ENCODE data around the gene MARS1.
A peak's percentile ranks its signal among the peaks of the same experiment; 100 is the strongest.

MARS1 gene

DNA sequence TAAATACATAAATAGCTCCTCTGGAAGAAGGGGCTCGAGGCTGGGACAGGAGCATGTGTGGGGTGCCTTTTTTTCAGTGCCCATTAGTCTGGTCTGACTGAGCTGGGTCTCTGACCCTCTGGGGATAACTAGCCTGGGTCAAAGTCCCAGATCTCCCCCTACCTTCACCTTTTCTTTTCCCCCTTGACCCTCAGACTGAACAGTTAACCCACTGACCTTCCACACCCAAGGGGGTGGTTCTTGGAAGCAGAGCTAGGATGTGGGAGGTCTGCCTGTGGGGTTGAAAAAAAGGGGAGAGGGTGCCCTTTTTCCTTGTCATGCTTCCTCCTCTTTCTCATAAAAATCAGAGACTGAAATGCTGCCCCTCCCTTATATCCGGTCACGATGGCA lies 29.2 kb upstream of the MARS1 start:
- no peak for DNase-seq (ENCODE audit: low read depth)

DNA sequence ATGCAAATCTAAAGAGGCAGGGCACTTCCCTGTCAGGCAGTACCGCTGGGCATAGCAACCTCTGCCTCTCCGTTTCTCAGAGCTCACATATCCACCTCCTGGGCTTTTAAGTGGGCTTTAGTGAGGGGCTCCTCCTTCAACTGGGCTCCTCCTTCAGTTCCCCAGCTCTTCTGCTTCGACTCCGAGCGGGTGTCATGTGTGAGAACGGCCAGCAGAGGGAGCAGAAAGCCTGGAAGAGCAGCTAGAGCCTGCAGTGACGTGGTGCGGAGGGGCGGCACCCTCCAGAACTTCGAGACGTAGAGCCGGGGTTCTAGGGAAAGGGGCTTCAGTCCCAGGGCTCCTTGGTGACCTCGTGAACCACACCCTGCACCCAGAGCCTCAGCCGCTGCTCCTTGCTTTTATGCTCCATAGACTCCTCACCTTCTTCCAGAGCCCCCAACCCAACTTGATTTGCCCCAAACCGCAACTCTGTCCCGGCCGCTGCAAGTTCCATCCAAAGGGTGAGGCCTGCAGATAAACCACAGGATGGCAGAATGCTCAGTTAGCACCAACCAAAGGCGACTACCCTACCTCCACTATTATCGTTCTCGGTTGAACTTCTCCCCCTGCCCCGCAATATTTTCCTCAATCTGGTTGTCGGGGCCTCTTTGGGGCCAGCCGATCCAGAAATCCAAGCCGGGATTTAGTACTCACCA lies 28.7 kb upstream of the MARS1 start:
- DNase-seq (ENCODE audit: low read depth) = peak; percentile 91

DNA sequence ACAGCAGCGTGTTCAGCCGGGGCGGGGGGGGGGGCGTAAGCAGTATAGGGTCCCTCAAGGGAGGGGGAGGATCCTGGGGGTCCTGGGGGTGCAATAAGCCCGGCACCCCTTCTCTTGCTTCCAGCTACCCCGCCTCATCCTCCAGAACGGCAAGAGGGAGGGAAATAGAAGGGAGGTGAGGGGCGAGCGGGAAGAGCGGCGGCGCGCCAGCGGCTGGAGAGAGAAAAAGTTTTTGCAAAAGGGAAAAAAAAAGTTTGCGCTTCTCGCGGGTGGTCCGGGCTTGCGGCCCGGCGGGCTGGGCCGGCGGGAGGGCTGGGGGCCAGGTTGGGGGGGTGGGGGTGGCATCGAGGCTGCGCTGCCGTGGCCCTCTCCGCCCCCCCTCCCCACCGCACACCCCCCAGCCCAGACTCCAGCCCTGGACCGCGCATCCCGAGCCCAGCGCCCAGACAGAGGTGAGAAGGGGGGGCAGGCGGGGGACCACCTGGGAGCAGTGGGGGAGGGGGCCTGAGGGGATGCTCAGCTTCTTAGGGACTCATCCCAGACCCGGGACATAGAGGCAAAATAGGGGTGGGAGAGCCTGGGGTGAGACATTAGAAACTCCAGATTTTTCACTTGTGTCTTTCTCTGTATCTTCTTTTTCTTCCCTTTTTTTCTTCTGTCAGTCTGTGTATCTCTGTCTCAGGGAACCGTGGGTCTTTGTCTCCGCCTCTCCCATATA lies 28.0 kb upstream of the MARS1 start, which contains the start of gene GLI1:
TSS of gene GLI1 (plus strand) at position 36 of the 718 bp plus-strand sequence. CDS start 3,907 bp downstream, outside the sequence.
- no peak for DNase-seq (ENCODE audit: low read depth)

DNA sequence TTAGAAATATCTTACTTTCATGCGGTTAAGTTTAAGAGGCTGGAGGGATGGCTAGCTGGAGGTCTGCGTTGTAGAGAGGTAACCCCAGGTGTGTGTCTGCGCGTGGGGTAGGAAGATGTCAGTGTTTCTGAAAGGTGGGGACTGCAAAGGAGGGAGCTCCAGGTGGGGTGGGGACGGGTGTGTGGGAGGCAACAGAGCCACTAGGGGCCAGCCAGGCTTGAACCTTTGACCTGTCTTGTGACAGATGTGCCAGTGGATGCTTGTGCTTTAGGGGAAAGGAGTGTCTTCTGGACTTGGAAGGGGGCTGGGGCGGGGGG lies 27.4 kb upstream of the MARS1 start:
- DNase-seq (ENCODE audit: low read depth) = no peak

DNA sequence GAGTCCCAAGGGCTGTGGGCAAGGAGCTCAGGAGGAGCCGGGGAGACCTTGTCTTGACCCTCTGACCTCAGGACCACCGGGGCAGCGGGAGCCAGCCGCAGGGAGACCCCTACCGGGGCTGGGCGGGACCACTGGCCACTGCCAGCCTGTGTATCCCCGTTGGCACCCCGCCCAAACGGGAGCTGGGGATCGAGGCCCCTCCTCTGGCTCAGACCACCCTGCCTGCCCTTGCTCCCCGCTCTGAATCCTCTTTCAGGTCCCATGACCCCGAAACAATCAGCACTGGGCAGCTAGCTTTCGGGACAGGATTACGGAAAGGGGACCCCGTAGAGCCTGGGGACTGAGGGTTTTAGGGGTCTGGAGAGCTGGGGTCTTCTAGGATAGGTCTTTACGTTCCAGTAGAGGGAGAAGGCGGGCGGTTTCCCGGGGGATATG lies 27.0 kb upstream of the MARS1 start:
- DNase-seq (ENCODE audit: low read depth) = no peak

DNA sequence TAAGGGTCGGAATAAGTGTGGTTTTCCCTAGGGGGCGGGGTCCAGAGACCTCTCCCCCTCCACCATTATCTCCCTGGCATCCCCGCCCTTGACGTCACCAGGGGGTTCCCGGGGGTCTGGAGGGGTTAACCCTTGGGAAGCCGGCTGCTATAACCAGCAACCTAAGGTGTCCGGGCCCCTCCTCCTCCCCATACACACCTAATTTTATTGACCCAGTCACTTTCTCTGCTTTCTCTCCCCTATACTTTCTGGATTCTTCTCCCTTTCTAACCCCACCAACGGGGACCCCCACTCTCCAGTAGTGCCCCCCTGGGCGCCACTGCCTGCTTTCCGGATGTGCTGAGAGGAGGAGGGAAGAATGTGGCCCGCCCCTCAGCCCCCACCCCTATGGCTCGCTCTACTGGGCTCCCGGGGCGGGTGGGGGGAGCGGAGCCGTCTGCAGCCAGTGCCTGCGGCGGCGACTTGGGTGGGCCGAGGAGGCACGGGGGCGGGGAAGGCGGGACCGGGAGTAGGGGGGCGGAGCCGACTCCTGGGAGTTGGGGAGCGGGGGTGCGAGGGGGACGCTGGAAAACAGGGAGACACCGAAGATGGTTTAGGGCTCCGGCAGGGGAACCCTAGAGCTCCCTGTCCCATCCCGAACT lies 26.5 kb upstream of the MARS1 start:
- DNase-seq (ENCODE audit: low read depth) = peak; percentile 18

DNA sequence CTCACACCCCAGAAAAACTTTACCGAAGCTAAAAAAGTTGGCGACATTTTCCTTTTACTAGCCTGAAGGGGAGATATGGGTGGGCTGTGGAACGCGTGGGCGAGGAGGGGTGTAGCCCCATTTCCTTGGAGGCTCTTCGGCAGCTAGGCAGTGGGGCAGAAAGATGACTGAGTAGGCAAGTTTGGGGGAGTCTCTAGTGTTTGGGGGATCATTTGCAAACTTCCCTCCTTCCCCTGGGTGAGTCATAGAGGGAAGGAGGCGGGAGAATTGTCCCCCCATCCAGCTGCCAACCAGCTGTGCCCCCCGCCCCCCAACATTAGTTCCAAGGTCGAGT lies 26.0 kb upstream of the MARS1 start:
- no peak for DNase-seq (ENCODE audit: low read depth)

DNA sequence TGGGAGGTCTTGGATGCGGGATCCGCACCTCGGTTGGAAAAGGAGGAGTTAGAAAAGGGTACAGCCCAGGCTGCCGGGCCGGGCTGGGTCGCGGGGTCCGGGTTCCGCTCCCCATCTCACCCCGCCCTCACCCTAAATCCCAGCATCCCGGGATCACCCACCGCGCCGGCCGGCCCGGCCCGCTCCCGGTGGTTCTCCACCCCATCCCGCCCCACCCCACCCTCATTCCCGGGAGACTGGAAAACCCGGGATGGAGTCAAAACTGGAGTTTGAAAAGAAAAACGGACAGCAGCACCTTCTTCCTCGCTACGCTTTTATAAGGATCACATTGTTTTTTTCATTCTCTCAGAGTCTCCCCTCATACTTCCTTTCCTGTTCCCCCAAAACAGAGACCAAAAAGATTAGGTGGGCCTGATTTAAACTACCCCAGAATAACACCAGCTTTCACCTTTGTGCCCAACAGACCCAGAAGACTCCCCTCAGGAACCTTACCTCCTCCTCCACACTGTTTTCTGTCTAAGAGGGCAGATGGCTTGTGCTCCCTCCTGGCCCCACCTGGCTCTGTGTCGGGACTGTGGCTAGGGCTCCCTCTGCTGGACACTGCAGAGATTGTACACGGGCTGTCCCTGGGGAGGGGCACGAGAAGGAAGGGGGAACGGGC lies 25.5 kb upstream of the MARS1 start:
- peak; percentile 85 for DNase-seq (ENCODE audit: low read depth)

DNA sequence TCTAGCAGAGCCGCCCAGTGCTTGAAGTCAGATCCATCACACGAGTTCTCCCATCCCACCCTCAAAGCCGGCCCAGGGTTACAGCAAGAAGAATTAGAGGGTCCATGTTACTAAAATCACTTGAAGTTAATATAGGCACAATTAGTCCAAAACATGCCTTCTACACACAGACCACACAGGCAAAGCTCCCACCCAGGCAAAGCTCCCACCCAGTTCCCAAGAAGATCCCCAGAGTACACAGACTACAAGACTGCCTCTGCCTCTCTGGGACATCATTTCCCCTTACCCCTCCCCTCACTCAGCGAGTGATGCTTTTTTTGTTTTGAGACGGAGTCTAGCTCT lies 25.0 kb upstream of the MARS1 start:
- no peak for DNase-seq (ENCODE audit: low read depth)

DNA sequence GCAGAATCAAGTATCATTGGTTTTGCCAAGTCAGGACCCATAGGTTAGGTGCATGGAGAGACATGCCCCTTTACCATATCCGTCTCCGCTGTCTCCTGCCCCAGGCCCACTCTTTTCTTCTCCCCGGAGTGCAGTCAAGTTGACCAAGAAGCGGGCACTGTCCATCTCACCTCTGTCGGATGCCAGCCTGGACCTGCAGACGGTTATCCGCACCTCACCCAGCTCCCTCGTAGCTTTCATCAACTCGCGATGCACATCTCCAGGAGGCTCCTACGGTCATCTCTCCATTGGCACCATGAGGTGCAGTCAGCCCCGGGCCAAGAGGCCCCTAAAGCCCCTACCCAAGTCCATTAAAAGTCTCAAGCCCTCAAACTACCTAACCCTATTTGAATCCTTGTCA lies 23.3 kb upstream of the MARS1 start:
- DNase-seq (ENCODE audit: low read depth) = no peak

DNA sequence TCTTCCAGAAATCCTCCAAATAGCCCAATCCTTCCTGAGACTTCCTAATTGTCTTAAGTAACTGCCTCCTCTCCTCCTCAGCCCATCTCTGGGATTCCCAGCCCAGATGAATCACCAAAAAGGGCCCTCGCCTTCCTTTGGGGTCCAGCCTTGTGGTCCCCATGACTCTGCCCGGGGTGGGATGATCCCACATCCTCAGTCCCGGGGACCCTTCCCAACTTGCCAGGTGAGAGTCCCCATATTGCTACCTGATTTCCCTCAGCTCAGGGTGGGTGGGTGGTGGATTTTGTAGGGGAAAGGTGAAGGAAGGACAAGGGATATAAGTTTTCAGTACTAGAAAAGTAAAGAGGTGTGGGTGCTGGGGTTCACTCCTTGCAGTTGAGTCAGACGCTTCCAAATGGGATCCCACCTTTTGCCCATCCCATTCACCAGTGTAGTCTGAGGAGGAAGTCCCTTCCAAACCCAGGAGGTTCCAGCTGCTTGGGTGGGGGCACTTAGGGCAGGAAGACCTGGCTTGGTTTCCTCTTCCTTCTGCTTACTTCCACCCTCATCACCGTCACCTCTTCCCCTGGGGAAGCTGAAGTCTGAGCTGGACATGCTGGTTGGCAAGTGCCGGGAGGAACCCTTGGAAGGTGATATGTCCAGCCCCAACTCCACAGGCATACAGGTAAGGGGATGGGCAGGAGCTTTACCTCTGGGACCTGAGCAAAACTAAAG lies 22.7 kb upstream of the MARS1 start:
- no peak for DNase-seq (ENCODE audit: low read depth)

DNA sequence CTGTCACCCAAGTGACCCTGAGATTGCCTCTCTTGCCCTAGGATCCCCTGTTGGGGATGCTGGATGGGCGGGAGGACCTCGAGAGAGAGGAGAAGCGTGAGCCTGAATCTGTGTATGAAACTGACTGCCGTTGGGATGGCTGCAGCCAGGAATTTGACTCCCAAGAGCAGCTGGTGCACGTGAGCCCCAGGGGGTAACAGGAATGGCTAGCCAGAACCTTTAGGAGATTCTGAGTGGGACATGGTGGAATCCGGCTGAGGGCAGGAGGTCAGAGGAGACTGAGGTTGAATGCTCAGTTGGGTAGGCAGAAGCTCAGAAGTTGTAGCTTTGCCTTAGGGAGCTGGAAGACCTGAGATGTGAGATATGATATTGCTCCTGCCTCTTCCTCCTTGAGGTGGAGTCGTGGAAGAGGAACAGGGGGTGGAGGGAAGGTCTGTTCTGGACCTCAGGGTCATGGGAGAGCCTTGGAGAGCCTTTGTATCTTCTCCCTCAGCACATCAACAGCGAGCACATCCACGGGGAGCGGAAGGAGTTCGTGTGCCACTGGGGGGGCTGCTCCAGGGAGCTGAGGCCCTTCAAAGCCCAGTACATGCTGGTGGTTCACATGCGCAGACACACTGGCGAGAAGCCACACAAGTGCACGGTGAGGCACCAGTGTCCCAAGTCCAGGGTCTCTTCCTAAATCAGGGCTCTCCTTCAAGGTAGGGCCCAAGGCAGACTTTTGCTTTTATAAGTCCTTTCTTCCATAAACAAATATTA lies 21.9 kb upstream of the MARS1 start:
- no peak for DNase-seq (ENCODE audit: low read depth)

DNA sequence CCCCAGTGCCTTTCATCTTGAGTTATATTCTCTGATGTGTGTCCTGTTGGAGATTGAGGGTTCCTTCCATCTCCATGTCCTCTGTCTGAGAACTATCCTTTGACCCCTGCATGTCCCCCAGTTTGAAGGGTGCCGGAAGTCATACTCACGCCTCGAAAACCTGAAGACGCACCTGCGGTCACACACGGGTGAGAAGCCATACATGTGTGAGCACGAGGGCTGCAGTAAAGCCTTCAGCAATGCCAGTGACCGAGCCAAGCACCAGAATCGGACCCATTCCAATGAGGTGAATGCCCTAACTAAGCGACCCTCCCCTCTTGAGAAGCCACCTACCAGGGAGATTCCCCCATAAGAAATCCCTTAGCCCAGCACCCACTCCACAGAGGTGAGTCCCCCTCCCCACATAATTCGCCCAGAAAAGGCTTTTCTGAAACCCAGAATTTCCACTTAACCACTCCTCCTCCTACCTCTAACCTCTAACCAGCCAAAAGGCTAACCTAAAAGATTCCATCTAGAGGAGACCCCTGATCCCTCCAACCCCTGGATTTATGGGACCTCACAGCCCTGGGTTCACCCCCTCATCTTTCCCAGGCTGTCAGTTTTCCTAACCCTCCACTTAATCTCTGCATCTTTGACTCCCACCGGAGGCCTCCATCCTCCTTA lies 20.5 kb upstream of the MARS1 start:
- no peak for DNase-seq (ENCODE audit: low read depth)

DNA sequence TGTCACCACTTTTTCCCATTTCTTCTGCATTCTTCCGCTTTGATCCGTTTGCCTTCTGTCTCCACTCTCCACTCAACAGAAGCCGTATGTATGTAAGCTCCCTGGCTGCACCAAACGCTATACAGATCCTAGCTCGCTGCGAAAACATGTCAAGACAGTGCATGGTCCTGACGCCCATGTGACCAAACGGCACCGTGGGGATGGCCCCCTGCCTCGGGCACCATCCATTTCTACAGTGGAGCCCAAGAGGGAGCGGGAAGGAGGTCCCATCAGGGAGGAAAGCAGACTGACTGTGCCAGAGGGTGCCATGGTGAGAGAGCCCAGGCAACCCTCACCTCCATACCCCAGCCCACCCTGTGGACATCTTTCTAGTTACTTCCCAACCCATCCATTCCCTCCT lies 20.0 kb upstream of the MARS1 start:
- DNase-seq (ENCODE audit: low read depth) = no peak

DNA sequence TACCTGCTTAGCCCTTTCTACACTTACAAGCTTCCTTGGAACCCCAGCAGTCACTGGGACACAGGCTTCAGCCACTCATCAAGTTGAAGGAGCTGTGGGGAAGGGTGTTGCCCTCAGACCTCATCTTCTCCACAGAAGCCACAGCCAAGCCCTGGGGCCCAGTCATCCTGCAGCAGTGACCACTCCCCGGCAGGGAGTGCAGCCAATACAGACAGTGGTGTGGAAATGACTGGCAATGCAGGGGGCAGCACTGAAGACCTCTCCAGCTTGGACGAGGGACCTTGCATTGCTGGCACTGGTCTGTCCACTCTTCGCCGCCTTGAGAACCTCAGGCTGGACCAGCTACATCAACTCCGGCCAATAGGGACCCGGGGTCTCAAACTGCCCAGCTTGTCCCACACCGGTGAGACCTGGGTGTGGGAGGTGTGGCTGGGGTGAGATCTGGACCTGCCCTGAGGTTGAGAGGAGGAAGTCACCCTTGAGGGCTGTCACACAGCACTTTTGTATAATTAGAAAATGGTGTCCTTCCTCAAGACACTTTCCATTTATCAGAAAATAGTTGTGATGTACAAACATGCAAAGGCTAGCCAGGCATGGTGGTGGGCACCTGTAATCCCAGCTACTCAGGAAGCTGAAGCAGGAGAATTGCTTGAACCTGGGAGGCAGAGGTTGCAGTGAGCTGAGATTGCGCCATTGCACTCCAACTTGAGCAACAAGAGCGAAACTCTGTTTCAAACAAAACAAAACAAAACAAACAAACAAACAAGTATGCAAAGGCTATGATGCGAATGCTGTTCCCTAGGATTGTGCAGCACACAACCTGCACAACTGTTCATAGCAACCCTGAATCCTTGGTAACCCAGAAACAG lies 18.3 kb upstream of the MARS1 start:
- DNase-seq (ENCODE audit: low read depth) = no peak

DNA sequence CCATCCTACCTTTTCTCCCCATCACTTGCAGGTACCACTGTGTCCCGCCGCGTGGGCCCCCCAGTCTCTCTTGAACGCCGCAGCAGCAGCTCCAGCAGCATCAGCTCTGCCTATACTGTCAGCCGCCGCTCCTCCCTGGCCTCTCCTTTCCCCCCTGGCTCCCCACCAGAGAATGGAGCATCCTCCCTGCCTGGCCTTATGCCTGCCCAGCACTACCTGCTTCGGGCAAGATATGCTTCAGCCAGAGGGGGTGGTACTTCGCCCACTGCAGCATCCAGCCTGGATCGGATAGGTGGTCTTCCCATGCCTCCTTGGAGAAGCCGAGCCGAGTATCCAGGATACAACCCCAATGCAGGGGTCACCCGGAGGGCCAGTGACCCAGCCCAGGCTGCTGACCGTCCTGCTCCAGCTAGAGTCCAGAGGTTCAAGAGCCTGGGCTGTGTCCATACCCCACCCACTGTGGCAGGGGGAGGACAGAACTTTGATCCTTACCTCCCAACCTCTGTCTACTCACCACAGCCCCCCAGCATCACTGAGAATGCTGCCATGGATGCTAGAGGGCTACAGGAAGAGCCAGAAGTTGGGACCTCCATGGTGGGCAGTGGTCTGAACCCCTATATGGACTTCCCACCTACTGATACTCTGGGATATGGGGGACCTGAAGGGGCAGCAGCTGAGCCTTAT lies 17.4 kb upstream of the MARS1 start:
- DNase-seq (ENCODE audit: low read depth) = no peak

DNA sequence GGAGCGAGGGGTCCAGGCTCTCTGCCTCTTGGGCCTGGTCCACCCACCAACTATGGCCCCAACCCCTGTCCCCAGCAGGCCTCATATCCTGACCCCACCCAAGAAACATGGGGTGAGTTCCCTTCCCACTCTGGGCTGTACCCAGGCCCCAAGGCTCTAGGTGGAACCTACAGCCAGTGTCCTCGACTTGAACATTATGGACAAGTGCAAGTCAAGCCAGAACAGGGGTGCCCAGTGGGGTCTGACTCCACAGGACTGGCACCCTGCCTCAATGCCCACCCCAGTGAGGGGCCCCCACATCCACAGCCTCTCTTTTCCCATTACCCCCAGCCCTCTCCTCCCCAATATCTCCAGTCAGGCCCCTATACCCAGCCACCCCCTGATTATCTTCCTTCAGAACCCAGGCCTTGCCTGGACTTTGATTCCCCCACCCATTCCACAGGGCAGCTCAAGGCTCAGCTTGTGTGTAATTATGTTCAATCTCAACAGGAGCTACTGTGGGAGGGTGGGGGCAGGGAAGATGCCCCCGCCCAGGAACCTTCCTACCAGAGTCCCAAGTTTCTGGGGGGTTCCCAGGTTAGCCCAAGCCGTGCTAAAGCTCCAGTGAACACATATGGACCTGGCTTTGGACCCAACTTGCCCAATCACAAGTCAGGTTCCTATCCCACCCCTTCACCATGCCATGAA lies 16.8 kb upstream of the MARS1 start:
- no peak for DNase-seq (ENCODE audit: low read depth)

DNA sequence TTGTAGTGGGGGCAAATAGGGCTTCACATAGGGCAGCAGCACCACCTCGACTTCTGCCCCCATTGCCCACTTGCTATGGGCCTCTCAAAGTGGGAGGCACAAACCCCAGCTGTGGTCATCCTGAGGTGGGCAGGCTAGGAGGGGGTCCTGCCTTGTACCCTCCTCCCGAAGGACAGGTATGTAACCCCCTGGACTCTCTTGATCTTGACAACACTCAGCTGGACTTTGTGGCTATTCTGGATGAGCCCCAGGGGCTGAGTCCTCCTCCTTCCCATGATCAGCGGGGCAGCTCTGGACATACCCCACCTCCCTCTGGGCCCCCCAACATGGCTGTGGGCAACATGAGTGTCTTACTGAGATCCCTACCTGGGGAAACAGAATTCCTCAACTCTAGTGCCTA lies 16.2 kb upstream of the MARS1 start:
- DNase-seq (ENCODE audit: low read depth) = no peak

DNA sequence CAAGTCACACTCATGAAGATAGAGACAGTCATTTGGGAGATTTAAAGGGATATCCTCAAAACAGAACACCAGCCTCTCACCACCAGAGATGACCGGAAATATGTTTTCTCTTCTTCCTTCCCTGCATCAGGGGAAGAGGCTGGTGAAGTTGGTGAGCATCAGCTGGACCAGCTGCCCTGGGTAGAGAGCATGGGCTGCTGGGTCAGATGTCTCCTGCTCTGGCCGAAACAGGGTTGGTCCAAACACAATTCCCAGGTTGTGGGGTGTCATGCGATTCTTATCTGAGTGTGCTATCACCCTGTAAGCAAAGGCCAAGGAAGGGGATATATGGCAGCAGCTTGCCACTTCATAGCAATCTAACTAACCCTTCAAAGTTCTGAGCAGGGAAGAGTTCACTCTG lies 15.5 kb upstream of the MARS1 start:
- DNase-seq (ENCODE audit: low read depth) = no peak

Measured in stimulated activated CD4-positive, alpha-beta T cell treated with anti-CD3 and anti-CD28 coated beads, Interleukin-2, amount 100 ng/mL, for 4 hours (primary cell).